ENCODE data around the gene EFHB.

EFHB gene

GRCh38 chr3:19881852-19882251 lies 52.2 kb downstream of the EFHB start:
- no peak overlapping the region for H3K27ac ChIP-seq (ENCODE audit: low read depth, low read length)
- H3K36me3 ChIP-seq (ENCODE audit: control insufficient read depth, low read length): no peaks in the 10 kb centered on the region
- no peak overlapping the region for H3K4me2 ChIP-seq (ENCODE audit: low read length)
- no peaks in the 10 kb centered on the region for H3K79me2 ChIP-seq (ENCODE audit: control insufficient read depth, low read length)
- H3K27me3 ChIP-seq (ENCODE audit: control insufficient read depth, low read length): no peaks in the 10 kb centered on the region
- no peaks in the 10 kb centered on the region for H3F3A ChIP-seq (ENCODE audit: control insufficient read depth, insufficient read depth)
- no peak overlapping the region for H3K4me3 ChIP-seq (ENCODE audit: low read length)
- H3K4me1 ChIP-seq (ENCODE audit: control insufficient read depth, low read length): no peaks in the 10 kb centered on the region
- H3K9me3 ChIP-seq (ENCODE audit: control insufficient read depth, insufficient read depth, low read length): no peaks in the 10 kb centered on the region
- H4K20me1 ChIP-seq (ENCODE audit: control insufficient read depth, insufficient read depth, low read depth, low read length): no peaks in the 10 kb centered on the region
- TF ChIP-seq CTCF (IDR thresholded peaks at IDR 0.05; ENCODE audit: low read depth, low read length, poor library complexity, severe bottlenecking) (no peak), EZH2phosphoT487 (IDR thresholded peaks at IDR 0.05; ENCODE audit: borderline replicate concordance, low read length) (no peak)
- H3K9me2 ChIP-seq (replicated peaks; ENCODE audit: control insufficient read depth, low read length): no peaks in the 10 kb centered on the region

GRCh38 chr3:19881036-19881435 lies 53.0 kb downstream of the EFHB start:
- no peaks in the 10 kb centered on the region for H3F3A ChIP-seq (ENCODE audit: control insufficient read depth, insufficient read depth)
- no peaks in the 10 kb centered on the region for H3K4me1 ChIP-seq (ENCODE audit: control insufficient read depth, low read length)
- no peaks in the 10 kb centered on the region for H3K36me3 ChIP-seq (ENCODE audit: control insufficient read depth, low read length)
- H3K27ac ChIP-seq (ENCODE audit: low read depth, low read length): no peak overlapping the region
- H3K27me3 ChIP-seq (ENCODE audit: control insufficient read depth, low read length): no peaks in the 10 kb centered on the region
- TF ChIP-seq EZH2phosphoT487 (IDR thresholded peaks at IDR 0.05; ENCODE audit: borderline replicate concordance, low read length) (no peak), CTCF (IDR thresholded peaks at IDR 0.05; ENCODE audit: low read depth, low read length, poor library complexity, severe bottlenecking) (no peak)
- H4K20me1 ChIP-seq (ENCODE audit: control insufficient read depth, insufficient read depth, low read depth, low read length): no peaks in the 10 kb centered on the region
- H3K9me3 ChIP-seq (ENCODE audit: control insufficient read depth, insufficient read depth, low read length): no peaks in the 10 kb centered on the region
- no peaks in the 10 kb centered on the region for H3K79me2 ChIP-seq (ENCODE audit: control insufficient read depth, low read length)
- H3K4me2 ChIP-seq (ENCODE audit: low read length): no peak overlapping the region
- H3K4me3 ChIP-seq (ENCODE audit: low read length): no peak overlapping the region
- H3K9me2 ChIP-seq (replicated peaks; ENCODE audit: control insufficient read depth, low read length): no peaks in the 10 kb centered on the region

DNA sequence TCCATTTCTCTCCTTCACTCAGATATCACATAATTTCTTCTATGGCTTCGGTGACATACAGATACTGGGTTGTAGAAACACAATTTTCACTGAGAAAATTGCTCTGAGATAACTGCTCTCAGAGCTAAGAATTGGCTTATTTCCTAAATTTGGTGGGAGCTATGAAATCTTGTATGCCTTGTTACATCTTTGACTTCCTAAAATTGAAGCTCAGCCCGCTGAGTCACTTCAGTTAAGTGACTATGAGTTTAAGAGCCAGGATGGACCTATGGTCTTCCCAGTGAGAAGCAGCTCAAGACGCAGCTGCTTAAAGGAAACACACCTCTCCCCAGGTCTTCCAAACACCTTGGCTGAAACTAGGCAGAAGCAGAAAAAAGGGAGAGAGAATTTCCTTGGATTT lies 56.4 kb downstream of the EFHB start:
- Histone ChIP-seq H3K9me3 (ENCODE audit: control insufficient read depth, insufficient read depth, low read length) (no peaks in the 10 kb centered on the region), H3K27me3 (ENCODE audit: control insufficient read depth, low read length) (no peaks in the 10 kb centered on the region)

More for the DNA sequence above, 56.4 kb downstream of the EFHB start:
- Histone ChIP-seq H3K36me3 (ENCODE audit: control insufficient read depth, low read length) (no peaks in the 10 kb centered on the region), H4K20me1 (ENCODE audit: control insufficient read depth, insufficient read depth, low read depth, low read length) (no peaks in the 10 kb centered on the region), H3F3A (ENCODE audit: control insufficient read depth, insufficient read depth) (no peaks in the 10 kb centered on the region), H3K9me2 (replicated peaks; ENCODE audit: control insufficient read depth, low read length) (no peaks in the 10 kb centered on the region), H3K79me2 (ENCODE audit: control insufficient read depth, low read length) (no peaks in the 10 kb centered on the region), H3K4me2 (ENCODE audit: low read length) (no peak overlapping the region), H3K4me1 (ENCODE audit: control insufficient read depth, low read length) (no peaks in the 10 kb centered on the region), H3K4me3 (ENCODE audit: low read length) (no peak overlapping the region), H3K27ac (ENCODE audit: low read depth, low read length) (no peak overlapping the region)
- TF ChIP-seq CTCF (IDR thresholded peaks at IDR 0.05; ENCODE audit: low read depth, low read length, poor library complexity, severe bottlenecking) (no peak), EZH2phosphoT487 (IDR thresholded peaks at IDR 0.05; ENCODE audit: borderline replicate concordance, low read length) (no peak)
